ENCODE measurements around the gene ATP6V0A1.
"Not testable (repeated sequence)": the region's sequence is repeated elsewhere in the genome, so short reads cannot be mapped to it uniquely, and the experiment has no call there.

GRCh38 chr17:42477824-42478223 lies 19.1 kb downstream of the ATP6V0A1 start:
- TF ChIP-seq CTCF, POLR2A (IDR thresholded peaks at IDR 0.05): not testable (repeated sequence)
